AG20443 (cell line): Measurements from ENCODE around the gene USP16.
"Not testable (repeated sequence)": the region's sequence is repeated elsewhere in the genome, so short reads cannot be mapped to it uniquely, and the experiment has no call there.

Experiments
- DNase-seq: peaks from one replicate; pipeline ENCODE4 v3.0.0; 2012; ENCODE audit warnings: low spot score, mixed read lengths

Gene USP16

DNA sequence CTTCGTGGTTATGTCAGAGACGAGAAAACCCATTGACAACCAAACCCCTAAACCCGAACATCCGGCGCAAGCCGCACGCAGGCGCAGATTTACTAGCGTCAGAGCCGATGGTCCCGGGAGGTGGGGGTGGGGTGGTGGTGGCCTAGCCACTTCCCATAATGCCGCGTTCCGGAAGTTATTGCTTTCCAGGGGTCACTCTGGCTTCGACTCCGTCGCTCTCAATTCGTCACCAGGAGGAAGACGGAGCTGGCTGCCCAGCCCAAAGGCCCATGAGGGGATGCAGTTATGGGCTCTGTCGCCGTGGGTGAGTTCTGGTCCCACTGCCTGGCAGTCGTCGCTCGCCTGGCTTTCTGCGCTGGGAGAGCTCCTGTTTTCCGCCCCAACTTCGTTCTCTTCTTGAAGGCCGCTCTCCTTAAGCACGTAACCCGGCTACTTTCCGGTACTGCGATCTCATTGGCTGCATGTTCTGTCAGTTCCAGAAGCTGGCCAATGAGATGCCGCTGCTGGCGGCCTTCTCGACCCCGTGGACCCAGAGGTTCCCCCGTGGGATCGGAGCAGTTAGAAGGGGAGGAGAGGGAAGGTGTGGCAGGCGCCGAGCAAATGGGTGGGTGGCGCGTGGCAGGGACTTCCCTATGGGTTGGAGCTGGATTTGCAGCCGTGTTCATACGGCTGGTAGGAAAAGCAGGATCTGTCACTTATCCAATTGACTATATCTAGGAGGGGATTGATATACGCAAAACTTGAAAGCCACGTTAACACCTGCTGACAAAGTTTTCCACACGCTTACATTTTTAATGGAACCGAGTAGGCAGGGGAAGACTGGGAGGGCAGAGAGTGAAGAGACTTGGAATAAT, at the start of gene USP16:
Gene USP16 (plus strand): TSS at position 195 of the 854 bp plus-strand sequence. CDS start 3,246 bp downstream, outside the sequence.
- DNase-seq = peak; percentile 98

DNA sequence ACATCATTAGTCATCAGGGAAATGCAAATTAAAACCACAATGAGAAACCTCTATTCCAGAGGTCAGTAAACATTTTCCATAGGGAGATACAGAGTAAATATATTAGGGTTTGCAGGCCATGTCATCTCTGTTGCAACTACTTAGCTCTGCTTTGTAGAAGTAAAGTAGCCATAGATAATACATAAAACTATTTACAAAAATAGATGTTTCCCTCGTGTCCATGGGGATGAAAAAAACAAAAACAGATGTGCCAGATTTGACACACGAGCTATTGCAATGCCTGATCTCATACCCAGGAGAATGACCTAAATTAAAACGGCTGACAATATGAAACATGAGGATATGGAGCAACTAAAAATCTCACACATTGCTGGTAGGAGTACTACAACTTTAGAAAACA, 49.1 kb upstream of the USP16 start:
- peak; percentile 53 for DNase-seq

DNA sequence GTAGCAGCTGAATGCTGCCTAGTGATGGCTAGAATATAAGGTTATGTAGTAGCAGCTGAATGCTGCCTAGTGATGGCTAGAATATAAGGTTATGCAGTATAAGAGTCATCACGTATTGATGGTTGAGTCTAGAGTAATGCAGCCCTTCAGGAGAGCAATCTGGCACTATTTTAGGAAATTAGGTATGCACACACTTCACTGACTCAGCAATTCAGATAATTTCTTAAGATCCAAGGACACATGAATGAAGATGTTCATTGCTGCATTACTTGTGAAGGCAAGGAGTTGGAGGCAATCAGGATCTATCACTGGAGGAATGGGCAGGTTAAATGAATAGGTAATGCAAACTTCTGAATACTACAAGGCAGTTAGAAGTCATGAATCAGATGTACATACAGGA, 45.4 kb upstream of the USP16 start:
- no peak for DNase-seq

DNA sequence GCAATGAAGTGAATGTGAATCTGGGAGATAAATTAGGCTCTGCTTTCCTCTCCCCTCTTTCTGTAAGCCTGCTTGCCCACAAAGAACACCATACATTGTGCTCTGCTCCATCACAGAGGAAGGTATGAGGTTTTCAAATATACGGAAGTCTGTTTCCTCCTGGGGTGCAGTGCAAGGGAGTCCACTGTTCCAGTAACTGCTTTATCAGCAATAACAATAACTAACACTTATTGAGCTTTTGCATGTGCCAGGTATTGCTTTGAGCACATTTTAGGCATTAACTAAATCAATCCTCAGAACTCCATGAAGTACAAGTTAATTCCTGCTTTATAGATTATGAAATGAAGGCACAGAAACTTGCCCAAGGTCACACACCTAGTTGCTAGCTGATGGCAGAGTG, 41.8 kb upstream of the USP16 start:
- DNase-seq = no peak

DNA sequence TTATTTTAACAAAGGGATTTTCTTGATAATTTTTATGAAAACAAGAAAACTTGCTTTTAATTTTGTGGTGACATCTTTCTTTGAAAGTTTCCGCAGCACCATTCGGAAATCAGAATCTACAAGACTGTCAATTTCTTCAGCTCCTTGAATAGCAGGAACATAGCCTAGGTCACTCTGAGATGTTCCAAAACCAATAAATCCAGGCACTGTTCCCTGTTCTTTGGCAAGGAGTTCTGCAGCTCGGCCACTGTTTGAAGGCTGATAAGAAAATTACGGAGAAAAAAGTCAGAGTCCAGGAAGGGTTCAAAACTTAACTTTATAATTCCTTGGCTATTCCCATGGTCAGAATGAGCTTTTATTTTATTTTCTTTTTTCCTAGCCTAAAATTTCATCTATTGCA, 37.8 kb upstream of the USP16 start:
- no peak for DNase-seq

DNA sequence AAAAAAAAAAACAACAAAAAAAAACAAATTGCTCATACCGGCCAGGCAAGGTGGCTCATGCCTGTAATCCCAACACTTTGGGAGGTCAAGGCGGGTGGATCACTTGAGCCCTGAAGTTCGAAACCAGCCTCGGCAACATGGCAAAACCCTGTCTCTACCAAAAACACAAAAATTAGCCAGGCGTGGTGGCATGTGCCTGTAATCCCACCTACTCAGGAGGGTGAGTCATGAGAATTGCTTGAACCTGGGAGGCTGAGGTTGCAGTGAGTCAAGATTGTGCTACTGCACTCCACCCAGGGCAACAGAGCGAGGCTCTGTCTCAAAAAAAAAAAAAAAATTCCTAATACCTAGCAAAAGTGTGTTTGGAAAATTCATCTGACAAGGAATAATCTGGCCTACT, 36.3 kb upstream of the USP16 start:
- DNase-seq = not testable (repeated sequence)

DNA sequence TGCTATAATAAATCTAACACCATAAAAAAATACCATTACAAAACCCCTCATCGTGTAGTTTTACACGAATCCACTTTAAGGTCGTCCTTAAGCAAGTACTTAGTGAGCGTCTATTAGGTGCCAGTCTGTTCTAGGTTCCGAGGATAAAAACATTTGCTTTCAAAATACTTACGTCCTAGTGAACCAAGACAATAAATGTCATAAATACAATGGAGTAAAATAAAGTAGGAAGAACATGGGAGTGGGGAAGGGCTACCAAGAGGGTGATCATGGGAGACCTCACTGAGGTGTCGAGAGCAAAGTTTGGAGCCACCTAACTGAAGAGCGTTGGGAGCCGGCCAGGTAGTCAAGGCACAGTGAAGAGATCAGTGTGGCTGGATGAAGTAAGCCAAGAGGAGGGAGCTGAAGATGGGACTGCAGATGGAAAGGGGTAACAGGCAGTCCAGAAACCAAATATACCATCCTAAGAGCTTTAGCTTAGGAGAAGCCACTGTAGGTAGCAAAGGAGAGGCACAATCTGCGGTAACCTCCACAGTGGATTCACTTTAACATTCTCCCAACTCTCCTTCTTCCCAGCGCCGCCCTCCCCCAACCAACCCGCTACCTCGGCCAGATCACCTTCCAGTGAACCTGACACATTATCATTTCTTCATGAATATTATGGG, 32.5 kb upstream of the USP16 start:
- DNase-seq = no peak

DNA sequence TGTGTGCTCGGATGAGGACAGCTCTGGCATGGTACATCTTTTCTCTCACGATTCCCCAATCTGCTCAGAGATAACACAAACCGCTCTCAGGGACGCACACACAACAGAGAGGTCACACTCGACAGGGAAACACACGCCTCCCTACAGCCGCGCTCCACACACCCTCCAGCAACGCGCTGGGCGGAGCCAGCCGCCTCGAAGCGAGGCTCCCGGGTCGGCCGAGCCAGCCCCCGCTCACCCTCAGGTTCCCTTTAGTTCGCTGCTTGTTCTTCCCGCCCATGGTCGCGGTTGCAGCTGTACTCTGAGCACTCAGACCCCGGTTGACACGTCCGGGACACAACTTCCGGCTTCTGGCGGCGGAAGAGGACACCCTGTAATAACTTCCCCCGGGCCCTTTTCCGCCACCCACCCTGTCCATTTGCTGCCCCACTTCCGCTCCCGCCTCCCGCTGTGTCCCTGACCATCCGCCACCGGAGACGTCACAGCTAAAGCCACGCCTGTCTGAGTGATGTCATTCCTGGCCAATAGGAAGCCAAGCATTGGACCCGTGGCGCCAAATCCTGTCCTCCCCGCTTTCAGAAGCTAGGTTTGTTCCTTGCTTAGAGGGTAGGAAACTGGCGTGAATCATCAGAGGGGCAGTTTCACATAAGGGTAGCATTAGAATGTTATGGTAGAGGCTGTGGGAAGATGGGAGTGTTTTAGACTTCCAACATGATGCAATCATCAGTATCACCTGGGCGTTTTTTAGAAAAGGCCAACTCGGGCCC, 31.8 kb upstream of the USP16 start, which contains the start of gene LTN1:
Gene LTN1 (minus strand): TSS at position 352 of the 767 bp plus-strand sequence. CDS start 72 bp downstream, at position 280.
- peak; percentile 98 for DNase-seq

DNA sequence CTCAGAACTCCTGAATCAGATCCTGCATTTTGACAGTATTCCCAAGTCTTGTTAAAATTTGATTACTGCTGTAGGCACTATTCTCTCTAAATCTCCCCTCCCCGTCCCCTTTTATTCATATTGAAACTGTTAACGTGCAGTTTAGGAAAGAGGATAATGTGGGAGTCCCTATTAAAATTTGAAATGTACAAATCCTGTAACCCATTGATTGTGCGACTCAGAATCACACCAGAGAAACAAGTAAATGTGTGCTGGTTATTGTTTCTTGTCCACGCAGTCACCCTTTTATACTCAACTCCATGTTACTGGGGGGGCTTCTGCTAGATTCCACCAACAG, 31.2 kb upstream of the USP16 start:
- no peak for DNase-seq

DNA sequence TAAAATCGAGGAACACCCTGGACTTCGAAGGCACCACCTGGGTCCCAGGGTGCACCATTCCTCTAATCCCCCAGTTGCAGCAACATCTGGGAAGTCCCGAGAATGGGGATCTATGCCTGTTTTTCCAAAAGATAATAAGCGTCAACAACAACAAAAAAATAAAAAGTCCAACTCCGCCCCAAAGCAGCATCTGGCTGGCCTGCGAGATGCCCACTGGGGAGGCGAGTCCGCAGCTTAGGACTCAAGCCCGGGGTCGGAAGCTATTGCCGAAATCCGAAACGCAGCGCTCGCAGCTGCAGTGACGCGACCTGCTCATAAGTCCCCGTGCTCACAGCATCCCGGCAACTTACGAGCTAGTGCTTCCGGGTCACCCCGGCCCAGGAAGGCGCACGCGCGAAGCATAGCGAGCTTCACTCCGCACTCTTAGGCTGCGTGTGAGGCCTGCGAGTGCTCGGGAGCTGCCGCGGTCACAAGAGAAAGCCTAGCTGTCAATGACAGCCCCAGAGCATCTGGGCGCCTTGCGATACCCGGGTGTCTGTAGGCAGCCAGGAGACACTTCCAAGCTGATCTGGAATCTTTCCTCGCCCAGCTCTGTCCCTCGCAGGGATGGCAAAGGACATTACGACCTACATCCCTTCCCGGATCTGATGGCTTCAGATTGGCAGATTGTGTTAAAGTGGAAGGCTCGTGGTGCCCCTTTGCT, 21.9 kb upstream of the USP16 start:
- peak; percentile 98 for DNase-seq

DNA sequence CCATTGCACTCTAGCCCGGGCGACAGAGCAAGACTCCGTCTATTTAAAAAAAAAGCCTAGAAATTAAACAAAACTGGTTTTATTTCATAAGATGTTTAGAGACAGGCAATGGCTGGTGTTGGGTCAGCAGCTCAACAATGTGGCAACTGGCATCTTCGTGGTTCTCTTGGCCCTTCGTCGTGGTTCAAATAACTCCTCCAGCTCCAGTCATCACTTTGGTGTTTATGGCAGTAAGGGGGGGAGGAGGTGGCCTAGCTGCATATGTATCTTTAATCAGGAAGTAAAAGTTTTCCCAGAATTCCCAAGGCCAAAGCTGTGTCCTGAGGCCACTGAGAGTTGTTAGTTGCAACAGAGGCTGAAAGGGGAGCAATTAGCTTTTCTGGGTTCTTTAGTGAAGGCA, 18.8 kb upstream of the USP16 start:
- no peak for DNase-seq

DNA sequence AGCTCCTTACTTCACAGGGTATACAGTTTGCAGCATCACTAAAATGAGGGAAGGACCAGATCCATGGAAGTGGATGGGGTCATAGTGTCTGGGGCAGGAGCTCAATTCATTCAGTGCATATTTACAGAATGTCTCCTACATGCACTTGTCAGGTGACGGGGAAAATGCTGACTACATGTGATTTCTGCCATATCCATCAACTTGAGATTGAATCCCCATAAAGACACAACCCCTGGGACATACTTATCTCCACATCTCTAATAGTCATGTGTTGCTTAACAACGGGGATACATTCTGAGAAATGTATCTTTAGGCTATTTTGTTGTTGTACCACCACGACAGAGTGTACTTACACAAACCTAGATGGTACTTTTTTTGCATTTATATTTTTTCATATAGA, 17.3 kb upstream of the USP16 start:
- DNase-seq = no peak

DNA sequence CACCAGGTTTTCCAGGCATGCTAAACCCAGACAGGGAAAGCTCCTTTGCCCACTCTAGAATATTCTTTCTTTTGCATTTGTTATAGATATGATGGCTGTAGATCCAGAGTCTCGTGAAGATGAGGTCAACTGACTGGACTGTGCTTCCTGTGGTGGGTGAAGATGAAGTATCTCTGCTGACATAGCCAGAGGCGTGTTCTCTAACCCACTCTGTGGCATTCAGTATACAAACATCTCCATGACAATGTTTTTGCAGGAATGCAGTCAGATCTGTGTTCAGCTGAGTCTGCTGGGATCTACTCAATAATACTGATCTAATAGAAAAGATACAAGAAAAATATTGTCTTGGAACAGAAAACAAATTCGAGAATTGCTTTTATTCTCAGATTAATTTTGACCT, 16.7 kb upstream of the USP16 start:
- no peak for DNase-seq

DNA sequence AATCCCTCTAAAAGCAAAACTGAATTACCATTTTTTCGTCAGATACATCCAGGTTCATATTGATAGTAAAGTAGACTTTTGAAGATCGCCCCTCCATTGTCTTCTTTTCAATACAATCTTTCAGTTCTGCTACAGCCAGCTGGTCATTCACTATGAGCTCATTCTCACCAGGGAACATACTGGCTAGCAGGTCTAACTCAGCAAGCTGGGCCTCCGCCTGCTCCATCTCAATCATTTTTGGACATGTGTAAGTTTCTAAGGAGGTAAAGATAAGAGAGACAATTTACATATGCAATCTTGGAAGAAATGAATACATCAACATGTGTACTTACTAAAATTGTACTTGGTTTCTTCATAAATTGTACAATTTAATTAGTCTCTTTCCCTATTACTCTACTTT, 16.1 kb upstream of the USP16 start:
- DNase-seq = no peak

DNA sequence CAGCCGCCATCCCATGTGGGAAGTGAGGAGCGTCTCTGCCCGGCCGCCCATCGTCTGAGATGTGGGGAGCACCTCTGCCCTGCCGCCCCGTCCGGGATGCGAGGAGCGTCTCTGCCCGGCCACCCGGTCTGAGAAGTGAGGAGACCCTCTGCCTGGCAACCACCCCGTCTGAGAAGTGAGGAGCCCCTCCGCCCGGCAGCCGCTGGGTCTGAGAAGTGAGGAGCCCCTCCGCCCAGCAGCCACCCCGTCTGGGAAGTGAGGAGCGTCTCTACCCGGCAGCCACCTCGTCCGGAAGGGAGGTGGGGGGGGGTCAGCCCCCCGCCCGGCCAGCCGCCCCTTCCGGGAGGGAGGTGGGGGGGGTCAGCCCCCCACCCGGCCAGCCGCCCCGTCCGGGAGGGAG, 13.2 kb upstream of the USP16 start:
- not testable (repeated sequence) for DNase-seq

DNA sequence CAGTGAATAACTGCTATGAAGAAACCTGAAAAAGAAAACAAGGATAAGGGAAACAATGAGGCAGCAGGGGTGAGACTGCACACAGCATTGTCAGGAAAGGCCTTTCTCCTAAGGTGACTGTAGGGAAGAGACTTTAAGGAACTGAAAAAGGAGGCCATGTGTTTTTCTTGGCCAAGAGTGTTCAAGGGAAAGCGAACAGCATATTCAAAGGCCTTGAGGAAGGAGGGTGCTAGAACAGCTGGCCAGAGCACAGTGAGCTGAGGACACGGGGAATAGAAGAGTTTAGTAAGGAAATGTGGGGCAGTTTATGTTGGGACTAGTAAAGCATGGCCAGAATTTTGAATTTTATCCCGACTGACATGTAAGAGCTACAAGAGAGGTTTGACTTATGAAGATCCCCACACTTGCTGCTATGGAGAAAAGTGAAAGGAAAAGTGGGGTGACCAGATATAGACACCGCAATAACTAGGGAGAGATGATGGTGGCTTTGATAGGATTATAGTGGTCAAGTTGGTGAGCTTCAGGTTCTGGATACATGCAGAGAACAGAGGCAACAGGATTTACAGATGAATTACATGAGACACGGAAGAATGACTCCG, 6.7 kb upstream of the USP16 start:
- no peak for DNase-seq

DNA sequence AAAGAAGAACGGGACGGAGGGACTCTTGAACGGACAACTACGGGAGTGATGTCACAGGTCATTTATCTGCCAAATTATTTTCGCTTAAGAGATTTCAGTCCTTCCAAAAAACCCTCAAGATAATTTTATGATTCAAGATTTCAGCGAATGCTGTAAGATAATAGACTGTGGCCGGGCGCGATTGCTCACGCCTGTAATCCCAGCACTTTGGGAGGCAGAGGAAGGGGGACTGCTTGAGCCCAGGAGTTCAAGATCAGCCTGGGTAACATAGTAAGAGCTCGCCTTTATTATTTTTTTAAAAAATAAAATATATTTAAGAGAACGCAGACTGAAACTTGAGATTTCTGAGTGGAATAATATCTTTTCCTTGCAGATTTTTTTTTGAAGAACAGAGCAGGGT, 5.9 kb upstream of the USP16 start:
- peak; percentile 11 for DNase-seq

DNA sequence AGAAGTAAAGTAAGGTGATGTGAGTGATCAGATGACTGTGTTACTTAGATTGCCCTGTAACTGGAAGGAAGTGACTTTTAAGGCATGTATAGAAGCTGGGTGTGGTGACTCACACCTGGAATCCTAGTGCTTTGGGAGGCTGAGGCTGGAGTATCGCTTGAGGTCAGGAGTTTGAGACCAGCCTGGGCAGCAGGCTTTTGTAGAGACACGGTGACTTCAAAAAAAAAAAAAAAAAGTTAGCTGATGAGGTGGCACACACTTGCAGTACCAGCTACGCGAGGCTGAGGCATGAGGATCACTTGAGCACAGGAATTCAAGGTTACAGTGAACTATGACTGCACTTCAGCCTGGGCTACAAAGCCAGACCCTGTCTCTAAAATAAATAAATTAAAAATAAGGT, 2.3 kb upstream of the USP16 start:
- no peak for DNase-seq

DNA sequence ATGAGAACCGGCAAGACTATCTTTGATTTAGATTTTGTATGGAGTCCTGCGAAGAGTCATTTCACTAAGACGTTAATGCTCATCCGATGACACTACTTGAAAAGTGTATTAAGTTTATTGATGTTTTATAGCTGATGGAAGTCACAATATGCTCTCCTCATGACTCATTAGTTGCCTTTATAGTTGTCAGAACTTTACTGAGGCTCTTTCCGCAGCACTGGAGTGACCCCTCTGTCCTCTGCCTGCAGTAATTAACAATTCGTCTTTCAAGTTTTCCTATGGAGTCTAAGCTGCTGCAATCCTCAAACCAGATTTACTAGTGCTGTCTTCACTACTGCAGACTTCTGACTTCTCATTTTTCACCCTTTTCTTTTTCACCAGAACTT, 853 bp downstream of the USP16 start:
- DNase-seq = peak; percentile 19

DNA sequence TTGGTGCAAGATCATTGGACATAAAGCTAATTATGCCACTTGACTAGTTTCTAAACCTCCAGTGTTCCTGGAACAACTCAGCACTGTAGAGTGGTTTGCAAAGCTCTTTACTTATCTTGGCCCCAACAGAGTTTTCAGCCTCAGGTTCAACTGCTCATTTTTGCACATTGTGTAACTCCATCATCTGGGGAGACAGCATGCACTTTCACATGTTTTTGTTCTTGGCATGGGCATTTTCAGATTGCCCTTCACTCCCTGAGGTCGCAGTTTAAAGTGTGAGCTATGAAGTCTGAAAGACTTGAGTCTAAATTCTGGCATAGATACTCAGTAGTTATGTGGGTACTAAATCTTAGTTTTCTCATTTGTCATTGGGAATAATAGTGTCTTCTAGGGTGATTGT, 5.1 kb downstream of the USP16 start:
- no peak for DNase-seq

DNA sequence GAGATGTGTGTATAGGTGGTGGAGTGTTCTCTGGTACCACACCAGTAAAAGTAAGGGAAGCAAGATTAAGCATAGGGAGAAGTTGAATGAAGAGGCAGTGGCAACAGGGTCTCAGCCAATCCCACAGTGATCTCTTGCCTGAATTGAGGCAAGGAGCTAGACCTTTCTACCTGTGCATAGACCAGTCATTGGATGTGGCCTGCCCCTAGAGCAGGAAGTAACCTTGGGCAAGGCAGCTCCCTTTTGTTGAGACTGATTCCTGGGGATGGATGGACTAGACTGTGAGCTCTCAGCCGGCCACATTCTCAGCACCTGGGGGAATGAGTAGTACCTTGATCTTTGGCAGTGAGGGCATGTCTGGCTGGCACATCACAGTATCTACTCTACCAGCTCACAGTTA, 6.4 kb downstream of the USP16 start:
- DNase-seq = no peak

DNA sequence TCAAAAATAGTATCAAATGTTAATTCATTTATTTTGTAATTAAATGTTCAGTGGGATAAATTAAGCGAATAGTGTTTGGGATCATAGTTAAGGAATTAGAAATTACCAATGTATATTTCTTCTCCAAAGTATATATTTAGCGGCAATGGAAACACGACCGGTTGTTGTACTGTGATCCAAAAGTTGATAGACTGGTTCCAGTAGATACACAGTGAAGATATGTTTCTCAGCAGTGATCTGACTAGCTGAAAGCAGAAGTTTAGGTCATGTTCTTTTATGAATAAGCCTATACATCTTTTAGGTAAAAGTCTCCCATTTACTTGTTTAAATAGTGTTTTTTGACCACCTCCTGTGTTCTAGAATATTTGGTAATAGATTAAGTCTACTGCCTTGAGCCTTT, 8.8 kb downstream of the USP16 start:
- no peak for DNase-seq
